SH-SY5Y (cell line): Measurements from ENCODE around the gene PPT2.

Source experiments
- GATA2 ChIP-seq: IDR thresholded peaks from 2 replicates; pipeline ENCODE4 v1.6.1; 2011; ENCODE audit warnings: mild to moderate bottlenecking, low read depth, low read length
- GATA3 ChIP-seq: IDR thresholded peaks from 2 replicates; pipeline ENCODE4 v1.6.1; 2011; ENCODE audit warnings: low read depth, mild to moderate bottlenecking, low read length, moderate library complexity

DNA sequence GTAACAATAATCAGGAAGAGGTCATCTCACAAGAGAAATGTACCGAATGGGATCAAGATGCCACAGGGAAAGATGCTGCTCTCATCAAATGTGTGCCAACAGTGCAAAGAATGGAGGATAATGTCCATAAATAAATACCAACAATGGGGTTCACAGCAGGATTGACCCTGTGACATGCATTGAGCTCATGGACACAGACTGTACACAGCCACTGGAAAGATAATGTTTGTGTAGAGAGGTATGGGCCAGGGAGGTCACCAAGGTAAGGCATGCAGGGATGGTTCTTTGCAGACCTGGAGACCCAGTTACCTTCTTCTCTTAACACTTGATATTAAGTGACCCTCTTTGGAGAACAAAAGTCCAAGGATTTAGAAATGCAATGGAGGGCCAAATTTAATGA, 20.5 kb downstream of the PPT2 start:
- TF ChIP-seq GATA2 (no peak), GATA3 (no peak)
